Mesenchymal stem cell (in vitro differentiated cells and primary cell): Measurements from ENCODE around the gene OR52D1.

ENCODE experiments used
- DNase-seq: peaks from one replicate; pipeline ENCODE4 v3.0.0-alpha.2; 2013
- H2AFZ ChIP-seq: one replicate; pipeline ENCODE4 v1.6.1; 2013; ENCODE audit warnings: low read depth, mild to moderate bottlenecking, control low read depth, inconsistent platforms, low read length, moderate library complexity
- H2AK5ac ChIP-seq: 2 replicates; pipeline ENCODE4 v1.6.1; 2013; ENCODE audit warnings: low read length, moderate library complexity, mild to moderate bottlenecking, inconsistent platforms; ENCODE audit not compliant: severe bottlenecking
- H2BK120ac ChIP-seq: one replicate; pipeline ENCODE4 v1.6.1; 2013; ENCODE audit warnings: low read depth, mild to moderate bottlenecking, inconsistent platforms, low read length, moderate library complexity
- H2BK12ac ChIP-seq, 2 experiments: one replicate each; pipeline ENCODE4 v1.6.1; 2013; ENCODE audit warnings: inconsistent platforms in 2 of 2, low read length in 2 of 2, mild to moderate bottlenecking in 2 of 2, moderate library complexity in 2 of 2, control low read depth in 1 of 2
- H2BK15ac ChIP-seq: one replicate; pipeline ENCODE4 v1.6.1; 2013; ENCODE audit warnings: mild to moderate bottlenecking, low read depth, inconsistent platforms; ENCODE audit not compliant: poor library complexity, severe bottlenecking
- H2BK5ac ChIP-seq: 2 replicates; pipeline ENCODE4 v1.6.1; 2013; ENCODE audit warnings: low read depth, mild to moderate bottlenecking, low read length, control low read depth, inconsistent platforms; ENCODE audit not compliant: poor library complexity, severe bottlenecking
- H3K14ac ChIP-seq, 2 experiments: one replicate each; pipeline ENCODE4 v1.6.1; 2013; ENCODE audit warnings: inconsistent platforms in 2 of 2, low read length in 2 of 2, control low read depth in 1 of 2, mild to moderate bottlenecking in 1 of 2, moderate library complexity in 1 of 2
- H3K18ac ChIP-seq, 2 experiments: one replicate each; pipeline ENCODE4 v1.6.1; 2013; ENCODE audit warnings: inconsistent platforms in 2 of 2, low read length in 2 of 2, control low read depth in 1 of 2, low read depth in 1 of 2, mild to moderate bottlenecking in 1 of 2
- H3K23ac ChIP-seq, 2 experiments: one replicate each; pipeline ENCODE4 v1.6.1; 2013; ENCODE audit warnings: inconsistent platforms in 2 of 2, low read length in 2 of 2, mild to moderate bottlenecking in 2 of 2, moderate library complexity in 2 of 2, control low read depth in 1 of 2
- H3K27ac ChIP-seq: 2 replicates; pipeline ENCODE4 v1.5.1; 2013; ENCODE audit warnings: mild to moderate bottlenecking, moderate library complexity, low read length, control low read depth, inconsistent platforms; ENCODE audit not compliant: poor library complexity, severe bottlenecking
- H3K27me3 ChIP-seq, 2 experiments: 2 replicates each; pipeline versions ENCODE4 v1.6.1 to v1.7.0; 2013; ENCODE audit warnings: low read length in 2 of 2, mild to moderate bottlenecking in 2 of 2, moderate library complexity in 2 of 2, control low read depth in 1 of 2, inconsistent platforms in 1 of 2; ENCODE audit not compliant: control insufficient read depth in 1 of 2, insufficient read depth in 1 of 2
- H3K36me3 ChIP-seq, 2 experiments: 2 replicates each; pipeline versions ENCODE4 v1.6.1 to v1.7.0; 2013; ENCODE audit warnings: low read length in 2 of 2, control low read depth in 1 of 2, inconsistent platforms in 1 of 2, low read depth in 1 of 2, mild to moderate bottlenecking in 1 of 2; ENCODE audit not compliant: insufficient read depth in 2 of 2, control insufficient read depth in 1 of 2
- H3K4ac ChIP-seq, 2 experiments: one replicate each; pipeline ENCODE4 v1.6.1; 2013; ENCODE audit warnings: inconsistent platforms in 2 of 2, low read length in 2 of 2, mild to moderate bottlenecking in 2 of 2, moderate library complexity in 2 of 2, control low read depth in 1 of 2, low read depth in 1 of 2
- H3K4me1 ChIP-seq: 2 replicates; pipeline ENCODE4 v1.6.1; 2013; ENCODE audit warnings: low read depth, low read length, control low read depth; ENCODE audit not compliant: control insufficient read depth, insufficient read depth
- H3K4me2 ChIP-seq: 2 replicates; pipeline ENCODE4 v1.6.1; 2013; ENCODE audit warnings: low read length, mild to moderate bottlenecking, inconsistent platforms; ENCODE audit not compliant: poor library complexity, severe bottlenecking
- H3K4me3 ChIP-seq, 2 experiments: 2 replicates each; pipeline versions ENCODE4 v1.5.1 to v1.7.0; 2013; ENCODE audit warnings: low read length in 2 of 2, mild to moderate bottlenecking in 2 of 2, control low read depth in 1 of 2, low read depth in 1 of 2; ENCODE audit not compliant: insufficient read depth in 1 of 2
- H3K79me1 ChIP-seq: replicated peaks from 2 replicates; pipeline ENCODE4 v1.6.1; 2013; ENCODE audit warnings: mild to moderate bottlenecking, control low read depth, low read length, inconsistent platforms; ENCODE audit not compliant: poor library complexity, severe bottlenecking
- H3K9ac ChIP-seq: 2 replicates; pipeline ENCODE4 v1.7.0; 2013; ENCODE audit warnings: mild to moderate bottlenecking, low read length, moderate library complexity
- H3K9me3 ChIP-seq: 2 replicates; pipeline ENCODE4 v1.7.0; 2013; ENCODE audit warnings: mild to moderate bottlenecking, low read length; ENCODE audit not compliant: control insufficient read depth
- H4K8ac ChIP-seq: one replicate; pipeline ENCODE4 v1.6.1; 2013; ENCODE audit warnings: inconsistent platforms, mild to moderate bottlenecking, low read length, moderate library complexity
- H4K91ac ChIP-seq: one replicate; pipeline ENCODE4 v1.6.1; 2013; ENCODE audit warnings: mild to moderate bottlenecking, low read length, inconsistent platforms
- WGBS: methylation state at CpG from one replicate; pipeline ENCODE4 v1.1.7; 2013; ENCODE audit warnings: mixed read lengths; 5-methylcytosine and 5-hydroxymethylcytosine counted together

Gene OR52D1

DNA sequence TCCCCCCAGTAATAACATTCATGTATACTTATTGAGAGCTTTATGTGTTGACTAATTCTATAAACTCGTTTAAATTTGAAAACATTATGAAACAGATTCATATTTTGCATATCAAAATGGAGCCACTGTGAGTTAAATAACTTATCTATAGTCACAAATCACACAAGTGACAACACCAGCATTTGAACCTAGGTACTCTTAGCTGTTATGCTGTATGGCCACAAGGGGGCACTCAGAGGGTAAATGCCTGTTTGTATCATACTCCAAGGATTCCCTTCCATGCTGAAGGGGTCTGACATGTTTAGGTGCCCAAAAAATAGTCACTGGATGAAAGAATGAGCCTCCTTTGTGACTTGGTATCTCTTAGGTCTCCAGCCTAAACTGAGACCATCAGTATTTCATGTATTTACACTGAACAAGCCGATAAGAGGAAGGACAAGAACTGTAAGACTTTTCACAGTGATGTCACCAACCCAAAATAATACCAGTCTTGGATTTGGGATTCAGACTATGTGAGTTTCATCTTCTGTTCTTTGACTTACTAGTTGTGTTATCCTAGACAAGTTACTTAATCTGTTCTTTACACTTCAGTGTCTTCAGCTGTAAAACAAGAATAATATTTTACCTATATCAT is 12.2 kb upstream of the OR52D1 start:
- H4K91ac ChIP-seq: no peak overlapping the region
- WGBS: no CpG with 5 or more reads among the region's 2 CpGs
- no peaks in the 10 kb centered on the region for H3K79me1 ChIP-seq

DNA sequence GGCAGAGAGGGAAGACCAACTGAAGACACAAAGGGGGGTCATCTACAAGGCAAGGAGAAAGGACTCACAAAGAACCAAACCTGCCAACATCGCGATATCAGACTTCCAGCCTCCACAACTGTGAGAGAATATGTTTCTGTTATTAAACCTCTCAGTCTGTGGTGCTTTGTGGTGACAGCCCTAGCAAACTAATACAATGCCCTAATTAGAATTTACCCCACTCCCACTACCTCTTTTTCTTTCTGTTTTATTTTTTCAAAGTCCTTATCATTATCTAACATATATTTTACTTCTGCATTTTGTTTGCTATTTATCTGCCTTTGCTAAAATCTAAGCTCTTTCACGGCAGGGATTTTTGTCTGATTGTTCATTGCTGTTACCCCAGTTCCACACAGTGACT is 2.5 kb upstream of the OR52D1 start:
- Histone ChIP-seq H2BK15ac (no peak overlapping the region), H2BK5ac (no peak overlapping the region), H3K27ac (no peak overlapping the region), H2BK120ac (no peak overlapping the region), H3K14ac (no peak overlapping the region), H2AK5ac (no peak overlapping the region), H3K4me2 (no peak overlapping the region), H4K91ac (no peak overlapping the region), H2BK12ac (no peak overlapping the region), H3K9me3 (no peaks in the 10 kb centered on the region), H3K79me1 (no peaks in the 10 kb centered on the region), H3K27me3 (no peaks in the 10 kb centered on the region), H3K4ac (no peak overlapping the region), H4K8ac (no peak overlapping the region), H2AFZ (no peak overlapping the region), H3K9ac (no peak overlapping the region), H3K4me1 (no peaks in the 10 kb centered on the region), H3K36me3 (no peaks in the 10 kb centered on the region), H3K23ac (no peak overlapping the region), H3K4me3 (no peak overlapping the region), H3K18ac (no peak overlapping the region)
- no peak for DNase-seq
- 95% methylated on average over 3 of the region's 3 CpGs for WGBS

More for the DNA sequence above, 12.2 kb upstream of the OR52D1 start:
- H3K27me3 ChIP-seq: peaks cover 4 to 7% of the 10 kb centered on the region in 2 experiments
- H2BK120ac ChIP-seq: no peak overlapping the region
- DNase-seq: peak; percentile 61
- H3K4ac ChIP-seq: no peak overlapping the region
- H3K9me3 ChIP-seq: no peaks in the 10 kb centered on the region
- H3K4me3 ChIP-seq: no peak overlapping the region
- no peak overlapping the region for H3K18ac ChIP-seq
- H4K8ac ChIP-seq: no peak overlapping the region
- H3K27ac ChIP-seq: no peak overlapping the region
- H2AFZ ChIP-seq: no peak overlapping the region
- no peak overlapping the region for H3K23ac ChIP-seq
- no peak overlapping the region for H3K4me2 ChIP-seq
- no peak overlapping the region for H2BK5ac ChIP-seq
- no peak overlapping the region for H2BK15ac ChIP-seq
- H3K14ac ChIP-seq: no peak overlapping the region
- H3K4me1 ChIP-seq: no peaks in the 10 kb centered on the region
- no peak overlapping the region for H2AK5ac ChIP-seq
- no peak overlapping the region for H2BK12ac ChIP-seq
- no peaks in the 10 kb centered on the region for H3K36me3 ChIP-seq
- H3K9ac ChIP-seq: no peak overlapping the region

DNA sequence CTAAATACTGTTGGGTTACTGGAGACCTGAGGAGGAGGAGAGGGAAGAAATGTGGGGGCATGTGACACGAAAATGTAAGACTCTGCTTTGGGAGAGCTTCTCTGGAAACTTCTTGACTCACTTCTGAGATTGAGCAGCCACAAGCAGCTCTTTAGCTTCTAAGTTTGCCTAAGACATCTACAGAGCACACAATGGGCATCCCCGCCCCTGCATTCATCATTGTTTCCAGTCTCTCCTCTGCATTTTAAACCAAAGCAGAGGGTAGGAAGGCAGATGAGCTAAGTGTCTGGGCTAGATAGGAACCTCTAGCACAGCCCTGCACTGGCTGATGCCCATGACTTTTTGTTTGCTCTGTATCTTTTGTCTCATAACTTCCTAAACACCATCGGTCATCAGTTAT is 2.1 kb upstream of the OR52D1 start:
- no peaks in the 10 kb centered on the region for H3K27me3 ChIP-seq
- H2BK5ac ChIP-seq: no peak overlapping the region
- H3K4me2 ChIP-seq: no peak overlapping the region
- H3K4me1 ChIP-seq: no peaks in the 10 kb centered on the region
- H2AFZ ChIP-seq: no peak overlapping the region
- H4K8ac ChIP-seq: no peak overlapping the region
- no peak for DNase-seq
- H2AK5ac ChIP-seq: no peak overlapping the region
- no peak overlapping the region for H3K14ac ChIP-seq
- H3K4me3 ChIP-seq: no peak overlapping the region
- no peak overlapping the region for H3K4ac ChIP-seq
- no peak overlapping the region for H3K23ac ChIP-seq
- no peaks in the 10 kb centered on the region for H3K36me3 ChIP-seq
- H3K79me1 ChIP-seq: no peaks in the 10 kb centered on the region
- 72% methylated on average over 3 of the region's 3 CpGs for WGBS
- H2BK12ac ChIP-seq: no peak overlapping the region
- H3K9me3 ChIP-seq: no peaks in the 10 kb centered on the region
- no peak overlapping the region for H4K91ac ChIP-seq
- H3K9ac ChIP-seq: no peak overlapping the region
- H3K27ac ChIP-seq: no peak overlapping the region
- no peak overlapping the region for H3K18ac ChIP-seq
- no peak overlapping the region for H2BK120ac ChIP-seq
- no peak overlapping the region for H2BK15ac ChIP-seq

DNA sequence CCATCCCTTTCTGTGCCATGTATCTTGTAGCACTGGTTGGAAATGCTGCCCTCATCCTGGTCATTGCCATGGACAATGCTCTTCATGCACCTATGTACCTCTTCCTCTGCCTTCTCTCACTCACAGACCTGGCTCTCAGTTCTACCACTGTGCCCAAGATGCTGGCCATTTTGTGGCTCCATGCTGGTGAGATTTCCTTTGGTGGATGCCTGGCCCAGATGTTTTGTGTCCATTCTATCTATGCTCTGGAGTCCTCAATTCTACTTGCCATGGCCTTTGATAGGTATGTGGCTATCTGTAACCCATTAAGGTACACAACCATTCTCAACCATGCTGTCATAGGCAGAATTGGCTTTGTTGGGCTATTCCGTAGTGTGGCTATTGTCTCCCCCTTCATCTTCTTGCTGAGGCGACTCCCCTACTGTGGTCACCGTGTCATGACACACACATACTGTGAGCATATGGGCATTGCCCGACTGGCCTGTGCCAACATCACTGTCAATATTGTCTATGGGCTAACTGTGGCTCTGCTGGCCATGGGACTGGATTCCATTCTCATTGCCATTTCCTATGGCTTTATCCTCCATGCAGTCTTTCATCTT is 414 bp downstream of the OR52D1 start:
- H3K4ac ChIP-seq: no peak overlapping the region
- H3K4me3 ChIP-seq: no peak overlapping the region
- H2BK5ac ChIP-seq: no peak overlapping the region
- H3K27ac ChIP-seq: no peak overlapping the region
- no peak overlapping the region for H4K91ac ChIP-seq
- no peak overlapping the region for H3K14ac ChIP-seq
- H2AK5ac ChIP-seq: no peak overlapping the region
- H3K4me2 ChIP-seq: no peak overlapping the region
- H2BK12ac ChIP-seq: no peak overlapping the region
- H2AFZ ChIP-seq: no peak overlapping the region
- no peak for DNase-seq
- H3K18ac ChIP-seq: no peak overlapping the region
- H3K4me1 ChIP-seq: no peaks in the 10 kb centered on the region
- no peak overlapping the region for H3K23ac ChIP-seq
- no peaks in the 10 kb centered on the region for H3K9me3 ChIP-seq
- 94% methylated on average over 4 of the region's 4 CpGs for WGBS
- no peaks in the 10 kb centered on the region for H3K36me3 ChIP-seq
- H2BK15ac ChIP-seq: no peak overlapping the region
- no peaks in the 10 kb centered on the region for H3K27me3 ChIP-seq
- H3K79me1 ChIP-seq: no peaks in the 10 kb centered on the region
- no peak overlapping the region for H4K8ac ChIP-seq
- H3K9ac ChIP-seq: no peak overlapping the region
- no peak overlapping the region for H2BK120ac ChIP-seq
